OCI-LY7 (cell line): ENCODE measurements around the gene ACYP2. TPM values are rescaled to one million over a fixed set of nuclear protein-coding genes. Genes with fewer than 3 reads are reported as not detected.

Experiments
- BruUV-seq: library from RNA; stranded (reverse); fragments of 400-500 nt; replicated peaks from 2 replicates; lab custom pipeline; 2021; lab: Mats Ljungman, UMichigan
- CTCF ChIA-PET: fragments of 300-600 bp; sonication (Branson Sonifier 250); formaldehyde crosslinking; loops from one replicate; lab custom pipeline; 2022; ENCODE audit warnings: antibody characterized with exemption; ENCODE audit not compliant: unreplicated experiment; lab: Charles Lee
- POLR2A ChIA-PET: fragments of 300-600 bp; sonication (Branson Sonifier 250); formaldehyde crosslinking; loops from one replicate; lab custom pipeline; 2022; ENCODE audit warnings: antibody characterized with exemption; lab: Charles Lee
- DNase-seq: peaks from one replicate; pipeline ENCODE4 v3.0.0-alpha.2; 2015; ENCODE audit warnings: low spot score
- H2AFZ ChIP-seq: fragments of 200-600 bp; sonication (generic), shearing (Covaris generic); 2 replicates; pipeline ENCODE4 v1.6.1; 2014; ENCODE audit warnings: mild to moderate bottlenecking, antibody characterized with exemption, low read length, moderate library complexity
- H3K27ac ChIP-seq: fragments of 200-600 bp; sonication (generic); 2 replicates; pipeline ENCODE4 v1.5.1; 2014; ENCODE audit warnings: mixed run types, low read depth, mild to moderate bottlenecking, moderate library complexity, low read length, inconsistent platforms; ENCODE audit not compliant: poor library complexity, severe bottlenecking
- H3K36me3 ChIP-seq: fragments of 200-600 bp; sonication (generic); 2 replicates; pipeline ENCODE4 v1.6.1; 2014; ENCODE audit warnings: mild to moderate bottlenecking, antibody characterized with exemption, low read length, moderate library complexity, mixed read lengths; ENCODE audit not compliant: insufficient read depth
- H3K4me1 ChIP-seq: fragments of 200-600 bp; sonication (generic); 2 replicates; pipeline ENCODE4 v1.5.1; 2014; ENCODE audit warnings: mild to moderate bottlenecking, low read length; ENCODE audit not compliant: insufficient read depth, poor library complexity, severe bottlenecking
- H3K4me2 ChIP-seq: fragments of 200-600 bp; sonication (generic); 2 replicates; pipeline ENCODE4 v1.6.1; 2014; ENCODE audit warnings: mild to moderate bottlenecking, low read length
- H3K4me3 ChIP-seq: fragments of 200-600 bp; sonication (generic); 2 replicates; pipeline ENCODE4 v1.5.1; 2014; ENCODE audit warnings: mild to moderate bottlenecking, low read depth, low read length; ENCODE audit not compliant: poor library complexity, severe bottlenecking
- H3K79me2 ChIP-seq: fragments of 200-600 bp; sonication (generic); 2 replicates; pipeline ENCODE4 v1.6.1; 2016; ENCODE audit warnings: low read depth, mild to moderate bottlenecking, low read length, moderate library complexity, mixed read lengths; ENCODE audit not compliant: insufficient read depth
- H3K9me2 ChIP-seq: fragments of 200-600 bp; sonication (generic); 2 replicates; pipeline ENCODE4 v1.6.1; 2016; ENCODE audit warnings: mild to moderate bottlenecking, low read length, mixed read lengths; ENCODE audit not compliant: insufficient read depth
- H3K9me3 ChIP-seq: fragments of 200-600 bp; sonication (generic); 2 replicates; pipeline ENCODE4 v1.6.1; 2014; ENCODE audit warnings: mild to moderate bottlenecking, mixed run types, low read length, mixed read lengths
- H4K20me1 ChIP-seq: fragments of 200-600 bp; sonication (generic); 2 replicates; pipeline ENCODE4 v1.6.1; 2014; ENCODE audit warnings: mild to moderate bottlenecking, antibody characterized with exemption, low read length, moderate library complexity, mixed read lengths; ENCODE audit not compliant: insufficient read depth
- CTCF ChIP-seq: fragments of 200-600 bp; sonication (generic); conservative IDR thresholded peaks from 2 replicates; pipeline ENCODE4 v1.5.1; 2014; ENCODE audit warnings: mild to moderate bottlenecking, antibody characterized with exemption, low read length, moderate library complexity, mixed read lengths
- EZH2phosphoT487 ChIP-seq: fragments of 200-600 bp; sonication (generic); IDR thresholded peaks from 2 replicates; pipeline ENCODE4 v1.6.1; 2018; ENCODE audit warnings: low read depth, borderline replicate concordance, mild to moderate bottlenecking, mixed run types, antibody characterized with exemption, low read length, moderate library complexity, mixed read lengths
- intact Hi-C: fragments of 100-400 bp; cut with micrococcal nuclease; formaldehyde crosslinking; loops from one replicate; pipeline ENCODE4 v1.10.0; 2022; ENCODE audit not compliant: unreplicated experiment
- total RNA-seq, 2 experiments: library from RNA; depleted of rRNA in 1 of 2; stranded (reverse); fragments of >200 nt in 1 of 2; shearing (Covaris generic) in 1 of 2; gene quantifications; 2 replicates each; pipeline ENCODE4 v1.2.3, GENCODE V29; 2014 to 2022

Gene ACYP2
- total RNA-seq, 2 experiments from 2014 or later = 18.7 to 20.6 TPM

- POLR2A ChIA-PET = interaction anchor here (0.7 kb wide), 1 partner anchor 211 kb away, joined by 5 read pairs; no protein-coding TSS in a partner anchor
- BruUV-seq = no TSS peak
Measured at GRCh38 chr2:54166121-54166773, 50.8 kb downstream of the ACYP2 start.

GRCh38 chr2:54176577-54176976, 61.2 kb downstream of the ACYP2 start:
- no peaks in the 10 kb centered on the region for H3K36me3 ChIP-seq
- intact Hi-C loops = no loop called here
- no TSS peak for BruUV-seq
- DNase-seq = peak; percentile 18
- H2AFZ ChIP-seq = no peak overlapping the region
- H3K4me1 ChIP-seq = no peaks in the 10 kb centered on the region
- no peak overlapping the region for H3K4me2 ChIP-seq
- no peaks in the 10 kb centered on the region for H3K9me2 ChIP-seq
- H4K20me1 ChIP-seq = no peaks in the 10 kb centered on the region
- no peak overlapping the region for H3K27ac ChIP-seq
- no peaks in the 10 kb centered on the region for H3K9me3 ChIP-seq
- H3K79me2 ChIP-seq = no peaks in the 10 kb centered on the region
- CTCF ChIA-PET = no interaction called here
- TF ChIP-seq EZH2phosphoT487 (no peak), CTCF (peak; percentile 62)
- POLR2A ChIA-PET = no interaction called here
- no peak overlapping the region for H3K4me3 ChIP-seq

More at GRCh38 chr2:54166121-54166773, 50.8 kb downstream of the ACYP2 start:
- Histone ChIP-seq H3K9me2 (no peaks in the 10 kb centered on the region), H3K9me3 (no peaks in the 10 kb centered on the region), H3K4me3 (no peak overlapping the region), H2AFZ (no peak overlapping the region), H3K4me1 (no peaks in the 10 kb centered on the region), H3K79me2 (no peaks in the 10 kb centered on the region), H4K20me1 (no peaks in the 10 kb centered on the region), H3K4me2 (no peak overlapping the region), H3K27ac (no peak overlapping the region), H3K36me3 (no peaks in the 10 kb centered on the region)
- TF ChIP-seq CTCF (no peak), EZH2phosphoT487 (no peak)
- intact Hi-C loops = no loop called here
- no peak for DNase-seq
- CTCF ChIA-PET = interaction anchor here (1.1 kb wide), 1 partner anchor 42 kb away, joined by 3 read pairs; no protein-coding TSS in a partner anchor

- H3K27ac ChIP-seq = no peak overlapping the region
- no peak overlapping the region for H3K4me2 ChIP-seq
- no peak overlapping the region for H2AFZ ChIP-seq
- H3K36me3 ChIP-seq = no peaks in the 10 kb centered on the region
- no peaks in the 10 kb centered on the region for H3K79me2 ChIP-seq
- BruUV-seq = no TSS peak
- TF ChIP-seq EZH2phosphoT487 (no peak), CTCF (no peak)
- no peak for DNase-seq
- ChIA-PET POLR2A (interaction anchor here (0.6 kb wide), 1 partner anchor 137 kb away, joined by 4 read pairs; no protein-coding TSS in a partner anchor), CTCF (interaction anchor here (0.6 kb wide), 1 partner anchor 62 kb away, joined by 3 read pairs; no protein-coding TSS in a partner anchor)
- H3K4me3 ChIP-seq = no peak overlapping the region
- H3K9me2 ChIP-seq = no peaks in the 10 kb centered on the region
- H3K4me1 ChIP-seq = no peaks in the 10 kb centered on the region
- H4K20me1 ChIP-seq = no peaks in the 10 kb centered on the region
- intact Hi-C loops = no loop called here
- no peaks in the 10 kb centered on the region for H3K9me3 ChIP-seq
Measured at GRCh38 chr2:54183281-54183680, 67.9 kb downstream of the ACYP2 start.
